ENCODE data around the gene SCAF8.
A peak's percentile ranks its signal among the peaks of the same experiment; 100 is the strongest.
"Not testable (repeated sequence)": the region's sequence is repeated elsewhere in the genome, so short reads cannot be mapped to it uniquely, and the experiment has no call there.

SCAF8 gene

GRCh38 chr6:154792761-154793160, 59.5 kb downstream of the SCAF8 start:
- DNase-seq (ENCODE audit: insufficient read length, low spot score) (no peak), FAIRE-seq (no peak)
- TF ChIP-seq POLR2A (IDR thresholded peaks at IDR 0.05; ENCODE audit: low read depth, low read length) (no peak), POLR2AphosphoS5 (IDR thresholded peaks at IDR 0.05; ENCODE audit: low read depth, low read length) (no peak), SPI1 (IDR thresholded peaks at IDR 0.05; ENCODE audit: low read depth, low read length) (no peak), PAX5 (IDR thresholded peaks at IDR 0.05; ENCODE audit: insufficient read depth, low read length, severe bottlenecking) (no peak), POU2F2 (IDR thresholded peaks at IDR 0.05; ENCODE audit: low read depth, low read length) (no peak), TAF1 (IDR thresholded peaks at IDR 0.05; ENCODE audit: low read depth, low read length) (no peak)

GRCh38 chr6:154796484-154796883, 63.3 kb downstream of the SCAF8 start:
- no peak for TF ChIP-seq POU2F2 (IDR thresholded peaks at IDR 0.05; ENCODE audit: low read depth, low read length)
- no peak for TF ChIP-seq SPI1 (IDR thresholded peaks at IDR 0.05; ENCODE audit: low read depth, low read length)
- TF ChIP-seq POLR2AphosphoS5 (IDR thresholded peaks at IDR 0.05; ENCODE audit: low read depth, low read length) = no peak
- no peak for TF ChIP-seq PAX5 (IDR thresholded peaks at IDR 0.05; ENCODE audit: insufficient read depth, low read length, severe bottlenecking)
- TF ChIP-seq TAF1 (IDR thresholded peaks at IDR 0.05; ENCODE audit: low read depth, low read length) = no peak
- no peak for TF ChIP-seq POLR2A (IDR thresholded peaks at IDR 0.05; ENCODE audit: low read depth, low read length)
- DNase-seq (ENCODE audit: insufficient read length, low spot score) = no peak
- no peak for FAIRE-seq

GRCh38 chr6:154797857-154798256, 64.6 kb downstream of the SCAF8 start:
- no peak for TF ChIP-seq PAX5 (IDR thresholded peaks at IDR 0.05; ENCODE audit: insufficient read depth, low read length, severe bottlenecking)
- no peak for TF ChIP-seq TAF1 (IDR thresholded peaks at IDR 0.05; ENCODE audit: low read depth, low read length)
- no peak for TF ChIP-seq POU2F2 (IDR thresholded peaks at IDR 0.05; ENCODE audit: low read depth, low read length)
- TF ChIP-seq SPI1 (IDR thresholded peaks at IDR 0.05; ENCODE audit: low read depth, low read length) = no peak
- TF ChIP-seq POLR2AphosphoS5 (IDR thresholded peaks at IDR 0.05; ENCODE audit: low read depth, low read length) = no peak
- TF ChIP-seq POLR2A (IDR thresholded peaks at IDR 0.05; ENCODE audit: low read depth, low read length) = no peak
- no peak for DNase-seq (ENCODE audit: insufficient read length, low spot score)
- no peak for FAIRE-seq

DNA sequence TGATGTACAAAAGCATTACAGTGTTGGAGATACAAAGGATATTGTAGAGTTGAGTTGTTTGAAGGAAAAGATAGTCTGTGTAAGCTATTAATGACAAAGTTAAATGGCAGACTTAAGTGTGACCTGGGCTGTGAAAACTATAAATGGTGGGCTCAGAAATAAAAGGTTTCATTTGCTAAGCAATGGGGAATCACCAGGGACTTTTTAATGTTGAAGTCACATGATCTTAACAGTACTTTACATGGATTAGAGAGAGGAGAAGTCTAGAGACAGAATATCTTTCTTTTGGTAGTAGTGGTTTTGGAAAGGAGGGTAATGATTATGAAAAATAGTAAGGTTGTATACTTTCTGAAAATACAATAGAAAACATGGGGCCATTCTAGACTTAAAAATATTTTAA, 67.1 kb downstream of the SCAF8 start:
- FAIRE-seq (no peak), DNase-seq (ENCODE audit: insufficient read length, low spot score) (no peak)
- TF ChIP-seq POU2F2 (IDR thresholded peaks at IDR 0.05; ENCODE audit: low read depth, low read length) (no peak), SPI1 (IDR thresholded peaks at IDR 0.05; ENCODE audit: low read depth, low read length) (no peak), POLR2A (IDR thresholded peaks at IDR 0.05; ENCODE audit: low read depth, low read length) (no peak), TAF1 (IDR thresholded peaks at IDR 0.05; ENCODE audit: low read depth, low read length) (no peak), PAX5 (IDR thresholded peaks at IDR 0.05; ENCODE audit: insufficient read depth, low read length, severe bottlenecking) (no peak), POLR2AphosphoS5 (IDR thresholded peaks at IDR 0.05; ENCODE audit: low read depth, low read length) (no peak)

GRCh38 chr6:154805288-154805911, 72.2 kb downstream of the SCAF8 start:
- DNase-seq (ENCODE audit: insufficient read length, low spot score) (no peak), FAIRE-seq (peak; percentile 66)
- TF ChIP-seq POLR2AphosphoS5 (IDR thresholded peaks at IDR 0.05; ENCODE audit: low read depth, low read length) (no peak), SPI1 (IDR thresholded peaks at IDR 0.05; ENCODE audit: low read depth, low read length) (no peak), TAF1 (IDR thresholded peaks at IDR 0.05; ENCODE audit: low read depth, low read length) (no peak), POU2F2 (IDR thresholded peaks at IDR 0.05; ENCODE audit: low read depth, low read length) (no peak)

DNA sequence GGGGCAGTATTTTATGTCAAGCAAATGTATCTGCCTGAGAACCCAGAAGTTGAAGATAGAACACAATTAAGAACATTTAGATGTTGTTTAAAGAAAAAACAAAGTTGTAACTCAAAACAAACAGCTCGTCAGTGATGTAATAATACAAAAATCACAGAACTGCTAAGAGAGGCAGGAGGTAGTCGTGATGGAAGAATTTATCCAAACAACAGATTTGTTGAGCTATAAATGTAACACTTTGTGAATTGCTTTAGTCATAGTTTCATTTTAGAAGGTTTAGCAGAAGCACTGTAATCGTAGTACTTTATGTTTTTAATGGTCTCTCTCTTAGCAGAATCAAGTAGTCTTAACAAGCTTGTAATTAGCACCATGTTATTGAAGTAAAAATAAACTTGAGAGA, 73.6 kb downstream of the SCAF8 start:
- FAIRE-seq (no peak), DNase-seq (ENCODE audit: insufficient read length, low spot score) (no peak)
- no peak for TF ChIP-seq POU2F2 (IDR thresholded peaks at IDR 0.05; ENCODE audit: low read depth, low read length)
- no peak for TF ChIP-seq SPI1 (IDR thresholded peaks at IDR 0.05; ENCODE audit: low read depth, low read length)
- TF ChIP-seq TAF1 (IDR thresholded peaks at IDR 0.05; ENCODE audit: low read depth, low read length) = no peak
- TF ChIP-seq POLR2AphosphoS5 (IDR thresholded peaks at IDR 0.05; ENCODE audit: low read depth, low read length) = no peak
- no peak for TF ChIP-seq PAX5 (IDR thresholded peaks at IDR 0.05; ENCODE audit: insufficient read depth, low read length, severe bottlenecking)
- TF ChIP-seq POLR2A (IDR thresholded peaks at IDR 0.05; ENCODE audit: low read depth, low read length) = no peak

DNA sequence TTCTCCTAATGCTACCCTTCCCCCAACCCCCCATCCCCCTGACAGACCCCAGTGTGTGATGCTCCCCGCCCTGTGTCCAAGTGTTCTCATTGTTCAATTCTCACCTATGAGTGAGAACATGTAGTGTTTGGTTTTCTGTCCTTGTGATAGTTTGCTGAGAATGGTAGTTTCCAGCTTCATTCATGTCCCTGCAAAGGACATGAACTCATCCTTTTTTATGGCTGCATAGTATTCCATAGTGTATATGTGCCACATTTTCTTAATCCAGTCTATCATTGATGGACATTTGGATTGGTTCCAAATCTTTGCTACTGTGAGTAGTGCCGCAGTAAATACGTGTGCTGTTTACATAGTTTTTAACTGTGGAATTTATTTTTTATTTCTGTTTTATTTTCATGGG, 78.4 kb downstream of the SCAF8 start:
- not testable (repeated sequence) for DNase-seq (ENCODE audit: insufficient read length, low spot score); FAIRE-seq

- DNase-seq (ENCODE audit: insufficient read length, low spot score) (no peak), FAIRE-seq (peak; percentile 93)
- TF ChIP-seq TAF1 (IDR thresholded peaks at IDR 0.05; ENCODE audit: low read depth, low read length) = peak; percentile 34; the same call in 1 of the 2 replicates
- peak; percentile 16 for TF ChIP-seq PAX5 (IDR thresholded peaks at IDR 0.05; ENCODE audit: insufficient read depth, low read length, severe bottlenecking)
- TF ChIP-seq POLR2AphosphoS5 (IDR thresholded peaks at IDR 0.05; ENCODE audit: low read depth, low read length) = no peak
These were observed 80.8 kb downstream of the SCAF8 start for GRCh38 chr6:154814063-154814462.

DNA sequence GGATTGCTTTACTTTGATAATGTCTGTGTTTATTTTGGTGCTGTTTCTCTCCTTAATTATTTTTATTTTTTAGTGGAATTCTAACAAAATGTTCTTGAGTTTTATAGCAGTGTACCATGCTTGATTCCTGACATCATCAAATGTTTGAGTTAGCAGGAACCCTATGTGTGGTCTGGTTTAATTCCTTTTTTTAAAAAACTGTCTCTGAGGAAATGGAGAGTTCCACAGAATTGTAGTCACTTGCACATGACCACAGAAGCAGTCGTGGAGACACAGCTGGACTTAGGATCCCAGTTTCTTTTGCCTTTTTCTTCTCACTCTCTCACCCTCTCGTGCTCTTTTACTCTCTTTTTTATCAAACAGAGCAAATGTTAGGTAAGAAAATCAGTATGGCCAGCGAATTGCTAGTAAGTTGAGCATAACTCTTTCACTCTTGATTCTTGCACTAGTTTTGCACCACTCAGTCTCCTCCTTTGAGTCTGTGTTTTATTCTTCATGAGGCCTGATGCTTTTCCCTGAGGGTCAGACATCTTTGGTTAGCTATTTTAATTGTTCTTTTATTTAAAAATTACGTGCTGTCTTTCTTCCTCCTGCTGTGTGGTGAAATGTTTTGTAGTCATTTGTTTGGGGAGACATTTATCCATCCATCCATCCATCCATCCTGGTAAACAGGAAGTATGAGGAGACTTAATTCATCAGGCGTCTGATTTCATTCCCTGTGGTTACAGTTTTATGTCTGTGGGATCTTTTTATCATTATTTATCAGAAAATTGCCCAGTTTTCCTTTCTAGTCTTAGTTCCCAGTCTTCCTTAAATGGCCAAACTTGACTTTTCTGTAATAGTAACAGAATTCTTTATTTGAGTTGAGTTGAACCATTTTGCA, 83.0 kb downstream of the SCAF8 start:
- TF ChIP-seq SPI1 (IDR thresholded peaks at IDR 0.05; ENCODE audit: low read depth, low read length) (no peak), PAX5 (IDR thresholded peaks at IDR 0.05; ENCODE audit: insufficient read depth, low read length, severe bottlenecking) (no peak), POU2F2 (IDR thresholded peaks at IDR 0.05; ENCODE audit: low read depth, low read length) (no peak), POLR2AphosphoS5 (IDR thresholded peaks at IDR 0.05; ENCODE audit: low read depth, low read length) (no peak), TAF1 (IDR thresholded peaks at IDR 0.05; ENCODE audit: low read depth, low read length) (no peak), POLR2A (IDR thresholded peaks at IDR 0.05; ENCODE audit: low read depth, low read length) (no peak)
- no peak for DNase-seq (ENCODE audit: insufficient read length, low spot score)
- no peak for FAIRE-seq

- no peak for TF ChIP-seq POU2F2 (IDR thresholded peaks at IDR 0.05; ENCODE audit: low read depth, low read length)
- TF ChIP-seq SPI1 (IDR thresholded peaks at IDR 0.05; ENCODE audit: low read depth, low read length) = no peak
- no peak for TF ChIP-seq PAX5 (IDR thresholded peaks at IDR 0.05; ENCODE audit: insufficient read depth, low read length, severe bottlenecking)
- no peak for TF ChIP-seq POLR2A (IDR thresholded peaks at IDR 0.05; ENCODE audit: low read depth, low read length)
- no peak for TF ChIP-seq POLR2AphosphoS5 (IDR thresholded peaks at IDR 0.05; ENCODE audit: low read depth, low read length)
- no peak for TF ChIP-seq TAF1 (IDR thresholded peaks at IDR 0.05; ENCODE audit: low read depth, low read length)
- FAIRE-seq (no peak), DNase-seq (ENCODE audit: insufficient read length, low spot score) (no peak)
These were observed 87.9 kb downstream of the SCAF8 start for GRCh38 chr6:154821099-154821498.
